SU-DHL-6 (cell line): Measurements from ENCODE around the gene BOLA3.

Source experiments
- H2AFZ ChIP-seq: fragments of 200-600 bp; sonication (generic); 2 replicates; pipeline ENCODE4 v1.6.1; 2014; ENCODE audit warnings: low read depth, mild to moderate bottlenecking, moderate library complexity, mixed read lengths, antibody characterized with exemption, low read length; ENCODE audit not compliant: severe bottlenecking
- H3F3A ChIP-seq: fragments of 200-600 bp; shearing (Covaris generic); 2 replicates; pipeline ENCODE4 v1.6.0; 2016; ENCODE audit warnings: antibody characterized with exemption, mild to moderate bottlenecking; ENCODE audit not compliant: insufficient read depth
- H3K27ac ChIP-seq: fragments of 200-600 bp; sonication (generic); 2 replicates; pipeline ENCODE4 v1.5.1; 2016; ENCODE audit warnings: low read depth, mild to moderate bottlenecking, low read length, moderate library complexity, mixed read lengths
- H3K27me3 ChIP-seq: fragments of 200-600 bp; sonication (generic), shearing (Covaris generic); 2 replicates; pipeline ENCODE4 v1.6.0; 2014; ENCODE audit warnings: mild to moderate bottlenecking, low read length
- H3K36me3 ChIP-seq: fragments of 200-600 bp; sonication (generic); 2 replicates; pipeline ENCODE4 v1.6.1; 2014; ENCODE audit warnings: mild to moderate bottlenecking, low read length, mixed read lengths
- H3K4me2 ChIP-seq: fragments of 300-600, 200-600 bp; shearing (Covaris generic), sonication (generic); 2 replicates; pipeline ENCODE4 v1.6.0; 2014; ENCODE audit warnings: low read length, low read depth, mild to moderate bottlenecking; ENCODE audit not compliant: poor library complexity, severe bottlenecking
- H3K4me3 ChIP-seq: fragments of 200-600 bp; sonication (generic); 2 replicates; pipeline ENCODE4 v1.5.1; 2014; ENCODE audit warnings: antibody characterized with exemption, low read length, mild to moderate bottlenecking, mixed read lengths; ENCODE audit not compliant: insufficient read depth, poor library complexity, severe bottlenecking
- H3K79me2 ChIP-seq: fragments of 200-600 bp; sonication (generic); 2 replicates; pipeline ENCODE4 v1.6.1; 2014; ENCODE audit warnings: mild to moderate bottlenecking, low read length, moderate library complexity; ENCODE audit not compliant: insufficient read depth
- H3K9ac ChIP-seq: fragments of 200-600 bp; sonication (generic); 2 replicates; pipeline ENCODE4 v1.7.0; 2014; ENCODE audit warnings: mild to moderate bottlenecking, low read length
- H3K9me2 ChIP-seq: fragments of 200-600 bp; sonication (generic); replicated peaks from 2 replicates; pipeline ENCODE4 v1.6.1; 2014; ENCODE audit warnings: low read length; ENCODE audit not compliant: insufficient read depth
- H3K9me3 ChIP-seq: fragments of 200-600 bp; sonication (generic); 2 replicates; pipeline ENCODE4 v1.6.1; 2014; ENCODE audit warnings: low read length, mixed read lengths; ENCODE audit not compliant: insufficient read depth
- H4K20me1 ChIP-seq: fragments of 200-600 bp; sonication (generic); 2 replicates; pipeline ENCODE4 v1.6.1; 2014; ENCODE audit warnings: low read depth, mild to moderate bottlenecking, antibody characterized with exemption, low read length, moderate library complexity, mixed read lengths
- EZH2phosphoT487 ChIP-seq: fragments of 200-600 bp; sonication (generic), shearing (Covaris generic); conservative IDR thresholded peaks from 2 replicates; pipeline ENCODE4 v1.6.1; 2018; ENCODE audit warnings: mild to moderate bottlenecking, antibody characterized with exemption, low read length, moderate library complexity, mixed read lengths
- TF ChIP-seq, protein P1 (sequence below): fragments of 200-600 bp; sonication (generic); IDR thresholded peaks from one replicate; pipeline ENCODE4 v1.5.1; 2017; ENCODE audit warnings: antibody characterized with exemption, mild to moderate bottlenecking, low read length, moderate library complexity; ENCODE audit not compliant: insufficient read depth, poor library complexity, severe bottlenecking

BOLA3 gene

DNA sequence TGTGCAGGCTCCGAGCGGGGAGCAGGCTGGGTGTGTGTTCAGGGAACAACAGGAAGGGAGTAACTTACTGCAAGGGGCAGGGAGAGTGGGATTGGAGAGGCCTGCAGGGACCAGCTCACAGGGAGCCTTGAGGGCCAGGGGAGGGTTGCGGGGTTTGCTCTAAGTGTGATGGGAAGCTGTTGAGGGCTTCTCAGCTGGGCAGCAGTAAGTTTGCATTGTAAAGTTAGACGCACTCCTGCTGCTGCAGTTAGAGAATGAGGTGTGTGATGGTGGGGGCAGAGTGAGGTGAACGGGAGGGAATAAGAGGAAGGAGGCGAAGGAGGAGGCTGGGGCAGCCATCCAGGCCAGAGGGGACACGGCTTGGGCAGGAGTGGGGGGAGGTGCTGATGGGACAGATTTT lies 53.4 kb downstream of the BOLA3 start:
- Histone ChIP-seq H3K9me3 (no peaks in the 10 kb centered on the region), H3K36me3 (no peaks in the 10 kb centered on the region), H3K27me3 (no peaks in the 10 kb centered on the region), H3K27ac (no peak overlapping the region), H3K4me2 (no peak overlapping the region), H3K4me3 (no peak overlapping the region), H2AFZ (no peak overlapping the region), H3K9me2 (no peaks in the 10 kb centered on the region), H3K9ac (no peak overlapping the region), H4K20me1 (no peaks in the 10 kb centered on the region), H3F3A (no peaks in the 10 kb centered on the region), H3K79me2 (no peaks in the 10 kb centered on the region)
- TF ChIP-seq EZH2phosphoT487 = no peak
- TF ChIP-seq, protein P1, sequence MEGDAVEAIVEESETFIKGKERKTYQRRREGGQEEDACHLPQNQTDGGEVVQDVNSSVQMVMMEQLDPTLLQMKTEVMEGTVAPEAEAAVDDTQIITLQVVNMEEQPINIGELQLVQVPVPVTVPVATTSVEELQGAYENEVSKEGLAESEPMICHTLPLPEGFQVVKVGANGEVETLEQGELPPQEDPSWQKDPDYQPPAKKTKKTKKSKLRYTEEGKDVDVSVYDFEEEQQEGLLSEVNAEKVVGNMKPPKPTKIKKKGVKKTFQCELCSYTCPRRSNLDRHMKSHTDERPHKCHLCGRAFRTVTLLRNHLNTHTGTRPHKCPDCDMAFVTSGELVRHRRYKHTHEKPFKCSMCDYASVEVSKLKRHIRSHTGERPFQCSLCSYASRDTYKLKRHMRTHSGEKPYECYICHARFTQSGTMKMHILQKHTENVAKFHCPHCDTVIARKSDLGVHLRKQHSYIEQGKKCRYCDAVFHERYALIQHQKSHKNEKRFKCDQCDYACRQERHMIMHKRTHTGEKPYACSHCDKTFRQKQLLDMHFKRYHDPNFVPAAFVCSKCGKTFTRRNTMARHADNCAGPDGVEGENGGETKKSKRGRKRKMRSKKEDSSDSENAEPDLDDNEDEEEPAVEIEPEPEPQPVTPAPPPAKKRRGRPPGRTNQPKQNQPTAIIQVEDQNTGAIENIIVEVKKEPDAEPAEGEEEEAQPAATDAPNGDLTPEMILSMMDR = no peak

DNA sequence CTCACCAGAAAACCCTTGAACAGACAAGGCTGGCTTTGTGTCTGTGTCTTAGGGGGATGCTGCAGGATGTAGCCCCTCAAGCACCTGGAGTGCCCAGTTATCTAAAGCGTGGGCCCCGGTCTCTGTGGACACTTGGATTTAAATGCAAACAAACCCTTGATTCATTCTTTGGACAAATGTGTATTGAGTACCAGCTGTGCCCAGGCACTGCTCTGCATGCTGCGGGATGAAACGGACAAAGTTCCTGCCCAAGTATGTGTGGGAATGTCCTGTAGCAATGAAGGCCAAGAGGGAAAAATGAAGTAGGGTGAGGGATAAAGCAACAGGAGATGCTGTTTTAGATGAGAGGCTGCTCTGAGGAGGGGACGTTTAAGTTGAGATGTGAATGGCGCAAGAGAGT lies 53.9 kb downstream of the BOLA3 start:
- Histone ChIP-seq H3K9me3 (no peaks in the 10 kb centered on the region), H3K9ac (no peak overlapping the region), H3K4me3 (no peak overlapping the region), H3K27me3 (no peaks in the 10 kb centered on the region), H3K9me2 (no peaks in the 10 kb centered on the region), H3F3A (no peaks in the 10 kb centered on the region), H3K4me2 (no peak overlapping the region), H3K27ac (no peak overlapping the region), H3K36me3 (no peaks in the 10 kb centered on the region), H2AFZ (no peak overlapping the region), H4K20me1 (no peaks in the 10 kb centered on the region), H3K79me2 (no peaks in the 10 kb centered on the region)
- no peak for TF ChIP-seq EZH2phosphoT487
- TF ChIP-seq, protein P1 = no peak

DNA sequence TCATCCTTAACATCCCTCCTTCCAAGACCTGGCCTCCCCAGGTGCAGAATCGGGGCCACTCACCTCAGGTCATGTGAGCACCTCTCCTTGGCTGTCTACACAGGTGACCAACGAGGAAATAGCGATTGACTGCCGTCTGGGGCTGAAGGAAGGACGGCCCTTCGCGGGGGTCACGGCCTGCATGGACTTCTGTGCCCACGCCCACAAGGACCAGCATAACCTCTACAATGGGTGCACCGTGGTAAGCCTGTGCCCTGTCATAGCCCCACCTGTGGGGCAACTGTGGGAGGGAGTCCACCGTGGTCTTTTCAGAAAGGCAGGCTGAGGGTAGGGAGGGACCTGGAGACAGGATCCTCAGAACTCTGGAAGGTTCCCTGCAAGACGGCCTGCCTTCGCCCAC lies 54.3 kb downstream of the BOLA3 start:
- TF ChIP-seq, protein P1 = no peak
- Histone ChIP-seq H3F3A (no peaks in the 10 kb centered on the region), H3K4me2 (no peak overlapping the region), H3K9me2 (no peaks in the 10 kb centered on the region), H2AFZ (no peak overlapping the region), H4K20me1 (no peaks in the 10 kb centered on the region), H3K27me3 (no peaks in the 10 kb centered on the region), H3K36me3 (no peaks in the 10 kb centered on the region), H3K27ac (no peak overlapping the region), H3K9ac (no peak overlapping the region), H3K79me2 (no peaks in the 10 kb centered on the region), H3K4me3 (no peak overlapping the region), H3K9me3 (no peaks in the 10 kb centered on the region)

DNA sequence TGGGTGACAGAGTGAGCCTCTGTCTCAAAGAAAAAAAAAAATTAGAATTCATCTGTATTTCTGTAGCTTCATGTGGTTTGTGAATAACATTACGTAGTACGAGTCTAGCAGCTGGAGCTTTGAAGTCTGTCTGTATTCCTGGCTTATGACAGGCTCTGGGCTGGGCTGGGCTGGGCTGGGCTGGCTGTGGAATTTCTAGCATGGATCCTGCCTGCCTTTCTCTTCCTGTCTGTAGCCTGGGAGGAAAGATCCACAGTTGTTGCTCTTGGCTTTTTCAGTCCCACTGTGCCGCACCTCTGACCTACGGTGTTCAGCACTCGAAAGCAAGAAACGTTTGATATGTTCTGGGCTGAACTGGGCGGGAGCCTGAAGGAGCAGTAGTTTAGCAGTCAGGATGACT lies 55.4 kb downstream of the BOLA3 start:
- no peaks in the 10 kb centered on the region for H3K79me2 ChIP-seq
- H3K27ac ChIP-seq = no peak overlapping the region
- no peaks in the 10 kb centered on the region for H3F3A ChIP-seq
- no peaks in the 10 kb centered on the region for H3K9me2 ChIP-seq
- H3K27me3 ChIP-seq = no peaks in the 10 kb centered on the region
- no peak overlapping the region for H3K4me2 ChIP-seq
- TF ChIP-seq EZH2phosphoT487 = no peak
- TF ChIP-seq, protein P1 = no peak
- H2AFZ ChIP-seq = no peak overlapping the region
- H3K9ac ChIP-seq = no peak overlapping the region
- no peak overlapping the region for H3K4me3 ChIP-seq
- no peaks in the 10 kb centered on the region; the same call in 1 of the 2 replicates for H3K36me3 ChIP-seq
- H4K20me1 ChIP-seq = no peaks in the 10 kb centered on the region
- no peaks in the 10 kb centered on the region for H3K9me3 ChIP-seq
